GM18526 (cell line): Measurements from ENCODE around the gene SKOR2.
A peak's percentile ranks its signal among the peaks of the same experiment; 100 is the strongest.

Source experiments
- POLR2A ChIP-seq: IDR thresholded peaks from 3 replicates; pipeline ENCODE4 v1.6.1; 2011; ENCODE audit not compliant: insufficient read length; ENCODE audit errors: extremely low read depth

Gene SKOR2

DNA sequence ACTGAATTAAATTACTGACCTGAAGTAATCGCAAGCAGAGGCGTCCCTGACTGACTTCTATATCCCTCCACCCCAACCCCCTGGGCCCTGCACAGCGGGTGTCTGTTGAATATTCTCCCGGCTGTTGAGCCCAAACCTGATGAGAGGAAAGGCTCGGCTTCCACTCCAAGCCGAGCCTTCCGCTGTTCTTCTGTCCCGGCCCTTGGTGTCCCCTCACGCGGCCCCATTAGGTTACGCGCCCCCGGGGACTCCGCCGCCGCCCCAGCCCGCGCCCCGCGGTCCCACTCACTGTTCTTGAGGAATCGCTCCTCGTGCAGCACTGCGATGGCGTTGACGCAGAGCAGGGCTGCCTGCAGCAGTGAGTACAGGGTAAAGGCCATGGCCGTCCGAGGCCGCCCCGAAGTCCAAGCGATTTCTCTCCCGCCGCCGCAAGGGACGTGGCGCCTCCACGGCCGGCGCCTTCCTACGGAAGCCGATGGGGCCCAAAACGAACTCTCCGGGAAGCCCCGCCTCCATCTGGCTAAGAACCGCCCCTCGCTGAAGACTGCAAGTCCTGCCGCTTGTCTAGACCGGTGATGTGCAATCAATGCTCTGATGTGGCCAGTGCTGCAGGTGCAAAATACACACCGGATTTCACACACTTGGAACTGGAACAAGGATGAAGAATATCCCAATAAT is 75.4 kb downstream of the SKOR2 start, which contains the start of gene IER3IP1:
Gene IER3IP1 (minus strand): TSS at position 467 of the 678 bp plus-strand sequence. CDS start 87 bp downstream, at position 380.
- peak; percentile 75 for TF ChIP-seq POLR2A

DNA sequence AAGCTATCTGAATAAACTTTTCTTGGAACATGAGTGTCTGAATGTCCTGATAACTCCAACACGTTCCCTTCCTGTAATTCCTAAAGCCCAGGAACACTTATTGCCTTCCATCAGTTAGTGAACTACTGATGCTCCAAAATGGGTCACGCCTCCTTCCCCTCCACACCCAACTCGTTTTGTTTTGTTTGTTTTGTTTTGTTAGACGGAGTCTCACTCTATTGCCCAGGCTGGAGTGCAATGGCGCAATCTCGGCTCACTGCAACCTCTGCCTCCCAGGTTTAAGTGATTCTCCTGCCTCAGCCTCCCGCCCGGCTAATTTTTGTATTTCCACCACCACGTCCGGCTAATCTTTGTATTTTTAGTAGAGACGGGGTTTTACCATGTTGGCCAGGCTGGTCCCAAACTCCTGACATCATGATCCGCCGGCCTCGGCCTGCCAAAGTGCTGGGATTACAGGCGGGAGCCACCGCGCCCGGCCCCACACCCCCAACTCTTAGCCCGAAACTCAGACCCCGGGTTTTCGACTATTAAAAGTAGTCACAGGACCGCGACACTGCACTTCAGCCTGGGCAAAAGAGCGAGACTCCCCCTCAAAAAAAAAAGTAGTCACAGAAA is 76.1 kb downstream of the SKOR2 start:
- no peak for TF ChIP-seq POLR2A

DNA sequence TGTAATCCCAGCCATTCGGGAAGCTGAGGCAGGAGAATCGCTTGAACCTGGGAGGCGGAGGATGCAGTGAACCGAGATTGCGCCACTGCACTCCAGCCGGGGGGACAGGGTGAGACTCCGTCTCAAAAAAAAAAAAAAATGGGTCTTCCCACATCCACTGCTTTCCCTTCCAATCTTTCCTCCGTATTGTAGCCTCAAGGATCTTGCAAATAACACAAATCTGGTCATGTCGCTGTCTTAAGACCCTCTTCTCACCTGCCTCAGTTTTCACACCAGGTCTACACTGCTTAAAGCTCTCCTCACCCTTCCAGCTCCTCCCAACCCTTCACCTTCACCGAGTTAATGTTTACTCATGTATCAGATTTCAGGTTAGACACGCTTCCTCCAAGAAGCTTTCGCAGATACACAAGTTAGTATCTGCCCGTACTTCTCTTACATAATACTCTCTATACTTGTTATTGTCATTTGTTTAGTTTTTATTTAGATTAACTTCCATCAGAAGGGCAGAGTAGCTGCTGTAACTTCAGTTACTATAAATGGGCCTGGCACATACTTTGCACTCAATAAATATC is 76.8 kb downstream of the SKOR2 start:
- TF ChIP-seq POLR2A = no peak

DNA sequence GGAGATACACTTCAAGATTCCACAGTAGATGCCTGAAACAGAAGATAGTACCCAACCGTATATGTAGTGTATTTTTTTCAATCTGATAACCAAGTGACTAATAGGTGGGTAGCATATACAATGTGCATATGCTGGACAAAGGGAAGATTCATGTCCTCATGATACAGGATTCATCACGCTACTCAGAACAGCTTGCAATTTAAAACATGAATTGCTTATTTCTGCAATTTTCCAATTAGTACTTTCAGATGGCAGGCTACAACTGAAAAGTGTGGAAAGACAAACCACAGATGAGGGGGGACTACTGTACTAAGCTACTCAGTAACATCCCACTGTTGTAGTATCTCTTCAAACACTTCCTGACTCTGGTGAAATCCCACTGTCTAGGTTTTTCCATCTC is 79.0 kb downstream of the SKOR2 start:
- no peak for TF ChIP-seq POLR2A

DNA sequence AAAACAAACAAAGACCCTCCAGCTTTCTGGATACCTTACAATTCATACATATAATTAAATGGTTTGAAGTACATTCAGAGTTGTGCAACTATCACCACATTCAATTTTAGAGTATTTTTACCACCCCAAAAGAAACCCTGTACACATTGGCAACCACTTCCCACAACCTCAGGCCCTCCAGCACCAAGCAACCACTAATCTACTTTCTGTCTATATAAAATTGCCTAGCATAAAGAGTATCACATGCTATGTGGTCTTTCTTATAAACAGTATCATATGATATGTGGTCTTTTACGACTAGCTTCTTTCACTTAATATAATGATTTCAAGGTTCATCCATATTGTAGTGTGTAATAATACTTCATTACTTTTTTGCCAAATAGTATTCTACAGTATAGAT is 82.5 kb downstream of the SKOR2 start:
- no peak for TF ChIP-seq POLR2A

DNA sequence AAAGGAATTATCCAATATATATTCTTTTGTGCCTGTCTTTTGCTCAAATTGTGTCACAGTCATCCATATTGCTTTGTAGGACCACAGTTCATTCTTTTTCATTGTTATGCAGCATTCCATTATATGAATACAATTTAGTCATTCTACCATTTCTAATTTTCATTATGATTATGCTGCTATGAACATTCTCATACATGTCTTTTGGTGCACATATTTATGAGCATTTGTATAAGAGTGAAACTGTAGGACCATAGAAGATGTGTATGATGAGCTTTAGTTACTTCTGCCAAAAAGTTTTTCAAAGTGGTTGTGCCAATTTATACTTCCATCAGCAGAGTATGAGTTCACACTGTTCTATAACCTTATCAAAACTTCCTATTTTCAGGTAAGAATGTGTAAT is 83.0 kb downstream of the SKOR2 start:
- TF ChIP-seq POLR2A = no peak

DNA sequence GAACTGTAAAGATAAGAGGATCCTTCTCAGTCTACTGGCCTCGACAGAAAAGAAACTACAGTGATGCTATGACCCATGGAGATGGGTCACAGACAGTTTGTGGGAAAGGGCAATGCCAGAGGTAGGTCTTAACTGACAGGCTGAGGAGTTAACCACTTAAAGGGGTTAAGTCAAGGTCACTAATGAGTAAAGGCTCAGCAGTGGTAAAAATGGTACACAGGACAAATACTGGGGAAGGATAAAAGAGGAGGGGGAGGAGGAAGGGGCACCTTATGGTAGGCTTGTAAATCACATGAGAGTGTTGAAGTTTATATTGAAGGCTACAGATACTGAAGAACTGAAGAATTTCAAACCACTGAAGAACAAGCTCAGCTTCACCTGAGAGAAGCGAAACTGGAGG is 85.2 kb downstream of the SKOR2 start:
- TF ChIP-seq POLR2A = no peak

DNA sequence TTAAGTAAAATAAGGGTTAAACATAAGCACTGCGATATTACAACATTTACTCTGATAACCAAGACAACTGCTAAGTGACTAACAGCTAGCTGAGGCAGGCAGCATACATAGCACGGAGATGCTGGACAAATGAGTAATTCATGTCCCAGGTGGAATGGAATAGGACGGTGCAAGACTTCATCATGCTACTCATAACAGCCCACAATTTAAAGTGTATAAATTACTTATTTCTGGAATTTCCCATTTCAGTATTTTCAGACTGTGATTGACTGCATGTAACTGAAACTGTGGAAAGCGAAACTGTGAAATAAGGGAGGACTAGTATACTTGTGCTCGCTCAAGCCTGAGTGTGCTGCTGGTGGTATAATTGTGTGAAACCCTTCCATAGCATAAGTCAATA is 88.2 kb downstream of the SKOR2 start:
- TF ChIP-seq POLR2A = no peak

DNA sequence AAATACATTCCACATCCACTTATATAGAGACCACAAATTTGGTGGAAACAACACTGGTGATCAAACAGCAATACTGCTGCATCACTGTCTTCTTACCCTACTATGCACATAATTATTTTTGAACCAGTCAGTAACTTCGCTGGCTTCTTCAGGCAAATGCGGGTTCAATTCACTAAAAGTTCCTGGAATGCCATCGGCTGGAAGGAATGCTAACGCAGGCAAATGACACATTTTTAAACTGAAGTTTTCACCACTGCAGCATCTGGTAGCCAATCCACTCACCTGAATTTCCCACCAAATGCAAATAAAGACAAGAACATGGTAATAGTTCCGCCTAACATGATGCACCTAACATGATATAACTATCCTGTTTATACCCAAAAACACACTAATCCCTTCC is 91.2 kb downstream of the SKOR2 start:
- no peak for TF ChIP-seq POLR2A
